Muscle layer of duodenum (tissue), 2 donors: Measurements from ENCODE around the gene GLCCI1.
"Not testable (repeated sequence)": the region's sequence is repeated elsewhere in the genome, so short reads cannot be mapped to it uniquely, and the experiment has no call there.

Source experiments
- H3K27ac ChIP-seq: one replicate; pipeline ENCODE4 v1.7.0; 2013; ENCODE audit warnings: mild to moderate bottlenecking, low read length
- H3K27me3 ChIP-seq: one replicate; pipeline ENCODE4 v1.7.0; 2013; ENCODE audit warnings: low read depth, mild to moderate bottlenecking, control low read depth, low read length
- H3K36me3 ChIP-seq, 2 donors: one replicate each; pipeline ENCODE4 v1.7.0; 2013; ENCODE audit warnings: low read length in 2 of 2, control low read depth in 1 of 2, mild to moderate bottlenecking in 1 of 2; ENCODE audit not compliant: insufficient read depth in 2 of 2, control insufficient read depth in 1 of 2
- H3K4me1 ChIP-seq, 2 donors: one replicate each; pipeline ENCODE4 v1.7.0; 2013; ENCODE audit warnings: low read length in 2 of 2, mild to moderate bottlenecking in 2 of 2, control low read depth in 1 of 2, moderate library complexity in 1 of 2; ENCODE audit not compliant: insufficient read depth in 2 of 2, control insufficient read depth in 1 of 2
- H3K4me3 ChIP-seq, 2 donors: one replicate each; pipeline ENCODE4 v1.7.0; 2013; ENCODE audit warnings: low read length in 2 of 2, low read depth in 1 of 2, mild to moderate bottlenecking in 1 of 2
- H3K9me3 ChIP-seq, 2 donors: one replicate each; pipeline ENCODE4 v1.7.0; 2013; ENCODE audit warnings: low read length in 2 of 2, control low read depth in 1 of 2, mild to moderate bottlenecking in 1 of 2; ENCODE audit not compliant: control insufficient read depth in 1 of 2
- donor health status: healthy.

The GLCCI1 gene

DNA sequence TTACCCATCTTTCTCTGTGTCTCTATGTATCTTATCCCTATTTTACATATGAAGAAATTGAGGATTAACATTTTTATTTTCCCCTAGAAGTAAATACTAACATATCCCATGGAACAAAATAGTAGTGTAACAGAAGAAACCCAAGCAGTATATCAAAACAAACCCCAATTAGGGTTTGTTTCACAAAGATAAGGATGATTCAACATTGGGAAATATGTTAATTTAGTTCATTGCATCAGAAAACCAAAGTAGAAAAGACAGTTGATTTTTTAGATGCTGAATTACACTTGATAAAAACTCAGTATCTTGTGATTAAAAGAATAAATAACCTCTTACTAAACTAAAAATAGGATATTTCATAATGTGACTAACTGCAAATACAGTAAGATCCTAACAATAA, 87.8 kb downstream of the GLCCI1 start:
- Histone ChIP-seq H3K4me1 (no peaks in the 10 kb centered on the region), H3K4me3 (no peak overlapping the region), H3K9me3 (no peaks in the 10 kb centered on the region), H3K27me3 (no peaks in the 10 kb centered on the region), H3K36me3 (peaks cover 6 to 8% of the 10 kb centered on the region in 2 donors), H3K27ac (no peak overlapping the region)

- H3K27ac ChIP-seq, result no peak overlapping the region
- H3K27me3 ChIP-seq, result no peaks in the 10 kb centered on the region
- H3K36me3 ChIP-seq, result peaks cover 6 to 8% of the 10 kb centered on the region in 2 donors
- no peak overlapping the region for H3K4me3 ChIP-seq
- H3K4me1 ChIP-seq, result no peaks in the 10 kb centered on the region
- no peaks in the 10 kb centered on the region for H3K9me3 ChIP-seq
Measured at GRCh38 chr7:8057566-8057965, 89.0 kb downstream of the GLCCI1 start.

DNA sequence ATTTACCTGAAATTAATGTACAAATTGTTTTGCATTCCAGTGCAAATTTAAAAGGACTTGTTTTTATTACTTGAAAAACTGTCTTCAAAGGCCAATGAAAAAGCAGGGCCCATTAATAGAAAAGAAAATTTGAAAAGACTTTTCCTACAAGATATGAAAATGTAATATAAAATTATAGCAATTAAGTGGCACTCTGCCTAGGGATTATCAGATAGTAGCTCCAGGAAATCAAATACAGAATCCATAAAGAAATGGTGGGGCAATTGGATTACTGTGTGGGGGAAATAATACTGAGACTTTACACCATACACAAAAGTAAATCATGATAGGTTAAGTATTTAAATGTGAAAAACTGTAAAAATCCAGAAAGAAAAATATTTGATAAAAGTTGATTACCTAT, 89.7 kb downstream of the GLCCI1 start:
- no peaks in the 10 kb centered on the region for H3K27me3 ChIP-seq
- H3K4me3 ChIP-seq, result no peak overlapping the region
- no peaks in the 10 kb centered on the region for H3K9me3 ChIP-seq
- no peaks in the 10 kb centered on the region for H3K4me1 ChIP-seq
- H3K36me3 ChIP-seq, result peaks cover 6 to 8% of the 10 kb centered on the region in 2 donors
- no peak overlapping the region for H3K27ac ChIP-seq

- no peaks in the 10 kb centered on the region for H3K4me1 ChIP-seq
- H3K9me3 ChIP-seq, result no peaks in the 10 kb centered on the region
- peaks cover 6 to 8% of the 10 kb centered on the region in 2 donors for H3K36me3 ChIP-seq
- no peak overlapping the region for H3K27ac ChIP-seq
- H3K4me3 ChIP-seq, result no peak overlapping the region
- H3K27me3 ChIP-seq, result no peaks in the 10 kb centered on the region
Measured at GRCh38 chr7:8058852-8059251, 90.3 kb downstream of the GLCCI1 start.

DNA sequence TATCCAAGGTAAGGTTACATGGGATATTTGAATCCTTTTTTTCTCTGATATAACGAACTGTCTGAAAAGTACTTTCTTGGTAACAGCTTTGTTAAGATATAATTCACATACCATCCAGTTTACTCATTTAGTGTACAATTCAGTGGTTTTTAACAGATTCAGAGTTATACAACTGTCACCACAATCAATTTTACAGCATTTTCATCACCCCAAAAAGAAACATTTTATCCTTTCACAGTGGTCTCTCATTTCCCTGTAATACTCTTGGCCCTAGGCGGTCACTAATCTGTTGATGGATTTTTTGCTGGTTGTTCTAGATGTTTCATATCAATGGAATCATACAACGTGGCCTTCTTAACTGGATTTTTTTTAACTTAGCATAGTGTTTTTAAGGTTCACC, 91.6 kb downstream of the GLCCI1 start:
- Histone ChIP-seq H3K4me3 (no peak overlapping the region), H3K36me3 (peaks cover 6 to 12% of the 10 kb centered on the region in 2 donors)

DNA sequence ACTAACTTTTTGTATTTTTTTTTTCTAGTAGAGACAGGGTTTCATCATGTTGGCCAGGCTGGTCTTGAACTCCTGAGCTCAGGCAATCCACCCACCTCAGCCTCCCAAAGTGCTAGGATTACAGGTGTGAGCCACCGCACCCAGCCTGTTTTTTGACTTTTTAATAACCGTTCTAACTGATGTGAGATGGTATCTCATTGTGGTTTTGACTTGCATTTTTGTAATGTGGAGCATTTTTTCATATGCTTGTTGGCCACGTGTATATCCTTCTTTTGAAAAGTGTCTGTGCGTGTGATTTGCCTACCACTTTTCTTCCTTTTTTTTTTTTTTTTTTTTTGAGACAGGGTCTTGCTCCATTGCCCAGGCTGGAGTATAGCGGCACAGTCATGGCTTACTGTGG, 94.7 kb downstream of the GLCCI1 start:
- H3K27ac ChIP-seq, H3K4me1 ChIP-seq, H3K27me3 ChIP-seq, H3K9me3 ChIP-seq, H3K36me3 ChIP-seq, H3K4me3 ChIP-seq: not testable (repeated sequence)

More for the DNA sequence above, 91.6 kb downstream of the GLCCI1 start:
- Histone ChIP-seq H3K4me1 (no peaks in the 10 kb centered on the region), H3K27ac (no peak overlapping the region), H3K27me3 (no peaks in the 10 kb centered on the region), H3K9me3 (no peaks in the 10 kb centered on the region)

GRCh38 chr7:8063706-8064297, 95.2 kb downstream of the GLCCI1 start:
- H3K27ac ChIP-seq, result no peak overlapping the region
- H3K4me1 ChIP-seq, result peaks cover 0 to 9% of the 10 kb centered on the region in 2 donors
- no peak overlapping the region for H3K4me3 ChIP-seq
- H3K9me3 ChIP-seq, result no peaks in the 10 kb centered on the region
- peaks cover 0 to 4% of the 10 kb centered on the region in 2 donors for H3K36me3 ChIP-seq
- H3K27me3 ChIP-seq, result no peaks in the 10 kb centered on the region

DNA sequence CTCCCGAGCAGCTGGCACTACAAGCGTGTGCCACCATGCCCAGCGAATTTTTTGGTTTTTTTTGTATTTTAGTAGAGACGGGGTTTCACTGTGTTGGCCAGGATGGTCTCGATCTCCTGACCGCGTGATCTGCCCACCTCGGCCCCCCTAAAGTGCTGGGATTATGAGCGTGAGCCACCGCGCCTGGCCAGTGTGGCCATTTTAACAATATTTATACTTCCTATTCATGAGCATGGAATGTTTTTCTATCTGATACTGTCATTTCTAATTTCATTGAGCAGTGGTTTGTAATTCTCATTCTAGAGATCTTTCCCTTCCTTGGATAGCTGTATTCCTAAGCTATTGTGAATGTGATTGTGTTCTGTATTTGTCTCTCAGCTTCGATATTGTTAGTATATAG, 96.2 kb downstream of the GLCCI1 start:
- no peaks in the 10 kb centered on the region for H3K27me3 ChIP-seq
- no peak overlapping the region for H3K27ac ChIP-seq
- peaks cover 0 to 4% of the 10 kb centered on the region in 2 donors for H3K36me3 ChIP-seq
- peaks cover 0 to 13% of the 10 kb centered on the region in 2 donors for H3K4me1 ChIP-seq
- no peak overlapping the region for H3K4me3 ChIP-seq
- no peaks in the 10 kb centered on the region for H3K9me3 ChIP-seq

- H3K4me1 ChIP-seq, result peaks cover 0 to 13% of the 10 kb centered on the region in 2 donors
- H3K36me3 ChIP-seq, result peaks cover 0 to 4% of the 10 kb centered on the region in 2 donors
- no peak overlapping the region for H3K27ac ChIP-seq
- H3K4me3 ChIP-seq, result no peak overlapping the region
- no peaks in the 10 kb centered on the region for H3K9me3 ChIP-seq
- H3K27me3 ChIP-seq, result no peaks in the 10 kb centered on the region
Measured at GRCh38 chr7:8065356-8065813, 96.8 kb downstream of the GLCCI1 start.

- H3K36me3 ChIP-seq, result peaks cover 0 to 9% of the 10 kb centered on the region in 2 donors
- no peaks in the 10 kb centered on the region for H3K27me3 ChIP-seq
- H3K27ac ChIP-seq, result no peak overlapping the region
- H3K4me3 ChIP-seq, result no peak overlapping the region
- peaks cover 0 to 13% of the 10 kb centered on the region in 2 donors for H3K4me1 ChIP-seq
- H3K9me3 ChIP-seq, result no peaks in the 10 kb centered on the region
Measured at GRCh38 chr7:8068892-8069686, 100.5 kb downstream of the GLCCI1 start.

DNA sequence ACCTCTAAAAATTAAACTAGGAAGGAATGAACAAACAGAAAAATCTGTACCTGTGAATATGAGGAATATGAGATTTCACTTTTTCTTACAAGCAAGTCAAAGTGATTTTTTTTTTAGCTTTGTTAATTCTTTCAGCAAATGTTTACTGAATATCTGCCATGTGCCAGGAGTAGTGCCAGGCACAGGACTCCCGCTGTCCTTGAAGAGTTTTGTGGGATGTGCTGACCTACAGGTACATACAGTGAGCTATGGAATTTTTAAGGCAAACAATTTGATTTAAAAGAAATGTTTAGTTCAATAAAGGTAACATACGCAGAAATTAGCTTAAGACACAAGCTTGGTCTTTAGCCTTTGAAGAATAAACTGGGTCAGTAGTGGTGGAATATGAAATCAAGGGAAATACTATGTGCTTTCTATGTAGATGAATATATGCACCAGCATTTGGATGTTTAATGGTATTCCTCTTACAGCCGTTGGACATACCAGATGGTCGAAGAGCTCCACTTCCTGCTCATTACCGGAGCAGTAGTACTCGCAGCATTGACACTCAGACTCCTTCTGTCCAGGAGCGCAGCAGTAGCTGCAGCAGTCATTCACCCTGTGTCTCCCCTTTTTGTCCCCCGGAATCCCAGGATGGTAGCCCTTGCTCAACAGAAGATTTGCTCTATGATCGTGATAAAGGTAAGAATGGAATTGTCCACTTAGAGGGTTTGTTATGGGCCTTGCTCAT, 102.0 kb downstream of the GLCCI1 start:
- Histone ChIP-seq H3K4me1 (peaks cover 0 to 13% of the 10 kb centered on the region in 2 donors), H3K36me3 (peaks cover 0 to 5% of the 10 kb centered on the region in 2 donors), H3K4me3 (no peak overlapping the region), H3K9me3 (no peaks in the 10 kb centered on the region), H3K27ac (no peak overlapping the region), H3K27me3 (no peaks in the 10 kb centered on the region)
